Ammon's horn (tissue), 1 donor: ENCODE measurements around the gene TRAPPC4.
A peak's percentile ranks its signal among the peaks of the same experiment; 100 is the strongest.
"Not testable (repeated sequence)": the region's sequence is repeated elsewhere in the genome, so short reads cannot be mapped to it uniquely, and the experiment has no call there.

Experiments
- DNase-seq: peaks from one replicate; pipeline ENCODE4 v3.0.0-alpha.2; 2016; ENCODE audit warnings: low spot score

The TRAPPC4 gene, protein sequence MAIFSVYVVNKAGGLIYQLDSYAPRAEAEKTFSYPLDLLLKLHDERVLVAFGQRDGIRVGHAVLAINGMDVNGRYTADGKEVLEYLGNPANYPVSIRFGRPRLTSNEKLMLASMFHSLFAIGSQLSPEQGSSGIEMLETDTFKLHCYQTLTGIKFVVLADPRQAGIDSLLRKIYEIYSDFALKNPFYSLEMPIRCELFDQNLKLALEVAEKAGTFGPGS

DNA sequence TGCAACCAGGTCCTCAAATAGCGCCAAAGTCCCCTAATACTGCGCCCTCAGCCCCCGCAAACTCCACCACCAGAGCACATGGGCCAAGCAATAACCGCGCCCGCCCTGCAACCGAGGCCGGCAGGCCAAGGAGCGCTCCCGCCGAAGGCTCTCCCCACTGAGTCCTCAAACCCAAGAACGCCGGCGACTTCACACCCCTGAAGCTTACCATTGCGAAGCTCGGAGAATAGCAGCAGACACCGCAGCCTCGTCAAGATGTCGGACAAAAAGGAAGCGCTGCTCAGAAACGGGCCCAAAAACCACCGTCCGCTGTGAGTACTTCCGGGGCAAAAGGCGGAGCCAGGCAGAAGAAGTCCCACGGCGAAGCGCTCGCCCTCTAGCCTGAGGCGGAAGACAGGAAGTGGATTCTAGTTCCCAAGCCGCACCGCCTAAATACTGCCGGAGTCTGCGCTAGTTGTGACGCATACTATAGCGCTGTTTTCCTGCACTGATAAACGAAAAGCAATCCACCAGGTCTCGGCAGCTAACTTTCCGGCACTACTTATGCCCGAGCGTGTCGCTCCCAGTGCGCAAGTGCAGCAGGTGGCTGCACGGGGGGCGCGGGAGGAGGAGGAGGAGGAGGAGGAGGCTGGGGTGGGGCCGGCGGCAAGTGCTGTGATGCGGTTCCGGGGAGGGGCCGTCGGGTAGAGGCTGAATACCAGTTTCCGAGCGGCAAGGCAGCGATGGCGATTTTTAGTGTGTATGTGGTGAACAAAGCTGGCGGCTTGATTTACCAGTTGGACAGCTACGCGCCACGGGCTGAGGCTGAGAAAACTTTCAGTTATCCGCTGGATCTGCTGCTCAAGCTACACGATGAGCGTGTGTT lies at the start of gene TRAPPC4, which contains the start of gene RPS25:
TSS of gene TRAPPC4 (plus strand) at position 693 of the 865 bp plus-strand sequence. CDS start at position 723, 30 bp downstream.
TSS of gene RPS25 (minus strand) at position 270 of the 865 bp plus-strand sequence. CDS start at position 211, 59 bp downstream.
- peak; percentile 99 for DNase-seq

DNA sequence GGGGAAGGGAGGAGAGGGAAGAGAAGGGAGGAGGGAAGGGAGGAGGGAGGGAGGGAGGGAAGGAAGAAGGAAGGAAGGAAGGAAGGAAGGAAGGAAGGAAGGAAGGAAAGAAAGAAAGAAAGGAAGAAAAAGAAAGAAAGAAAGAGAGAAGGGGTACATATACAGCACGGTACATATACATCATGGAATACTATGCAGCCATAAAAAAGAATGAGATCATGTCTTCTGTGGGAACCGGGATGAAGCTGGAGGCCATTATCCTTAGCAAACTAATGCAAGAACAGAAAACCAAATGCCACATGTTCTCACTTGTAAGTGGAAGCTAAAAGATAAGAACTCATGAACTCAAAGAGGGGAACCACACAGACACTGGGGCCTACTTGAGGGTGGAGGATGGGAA lies 49.1 kb upstream of the TRAPPC4 start:
- DNase-seq = not testable (repeated sequence)

DNA sequence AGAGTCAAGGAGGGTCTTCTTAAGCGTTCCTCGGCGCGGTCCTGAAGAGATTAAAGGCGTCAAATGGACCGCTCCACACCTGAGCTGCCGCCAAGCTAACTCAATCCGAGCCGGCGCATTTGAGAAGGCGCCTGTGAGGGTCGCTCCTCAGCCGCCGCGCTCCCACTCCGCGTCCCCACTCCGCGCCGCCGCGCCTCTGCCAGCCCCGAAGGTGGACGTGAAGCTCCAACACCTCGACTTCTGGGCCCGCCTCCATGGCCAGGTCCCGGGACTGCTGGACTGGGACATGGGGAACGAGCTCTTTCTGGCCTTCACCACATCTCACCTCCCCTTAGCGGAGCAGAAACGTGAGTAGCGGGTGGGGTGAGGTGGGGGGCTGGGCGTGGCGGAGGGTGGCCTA lies 46.9 kb upstream of the TRAPPC4 start, which contains the start of gene FOXR1:
TSS of gene FOXR1 (plus strand) at position 116 of the 400 bp plus-strand sequence. CDS start at position 287, 171 bp downstream.
- no peak for DNase-seq

DNA sequence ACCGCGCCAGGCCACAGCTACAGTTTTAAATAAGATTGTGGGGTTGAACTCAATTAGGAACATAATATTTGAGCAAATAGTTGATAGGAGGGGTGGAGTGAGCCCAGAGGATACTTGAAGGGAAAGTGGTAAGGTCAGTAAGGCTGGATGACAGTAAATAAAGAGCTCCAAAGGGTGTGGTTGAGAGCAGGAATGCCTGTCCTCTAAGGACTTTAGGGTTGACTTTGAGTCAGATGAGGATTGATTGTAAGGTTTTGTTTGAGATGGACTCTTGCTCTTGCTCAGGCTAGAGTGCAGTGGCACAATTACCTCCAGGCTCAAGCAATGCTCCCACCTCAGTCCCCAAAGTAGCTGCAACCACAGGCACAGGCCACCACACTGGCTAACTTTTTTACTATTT lies 44.6 kb upstream of the TRAPPC4 start:
- DNase-seq = no peak

DNA sequence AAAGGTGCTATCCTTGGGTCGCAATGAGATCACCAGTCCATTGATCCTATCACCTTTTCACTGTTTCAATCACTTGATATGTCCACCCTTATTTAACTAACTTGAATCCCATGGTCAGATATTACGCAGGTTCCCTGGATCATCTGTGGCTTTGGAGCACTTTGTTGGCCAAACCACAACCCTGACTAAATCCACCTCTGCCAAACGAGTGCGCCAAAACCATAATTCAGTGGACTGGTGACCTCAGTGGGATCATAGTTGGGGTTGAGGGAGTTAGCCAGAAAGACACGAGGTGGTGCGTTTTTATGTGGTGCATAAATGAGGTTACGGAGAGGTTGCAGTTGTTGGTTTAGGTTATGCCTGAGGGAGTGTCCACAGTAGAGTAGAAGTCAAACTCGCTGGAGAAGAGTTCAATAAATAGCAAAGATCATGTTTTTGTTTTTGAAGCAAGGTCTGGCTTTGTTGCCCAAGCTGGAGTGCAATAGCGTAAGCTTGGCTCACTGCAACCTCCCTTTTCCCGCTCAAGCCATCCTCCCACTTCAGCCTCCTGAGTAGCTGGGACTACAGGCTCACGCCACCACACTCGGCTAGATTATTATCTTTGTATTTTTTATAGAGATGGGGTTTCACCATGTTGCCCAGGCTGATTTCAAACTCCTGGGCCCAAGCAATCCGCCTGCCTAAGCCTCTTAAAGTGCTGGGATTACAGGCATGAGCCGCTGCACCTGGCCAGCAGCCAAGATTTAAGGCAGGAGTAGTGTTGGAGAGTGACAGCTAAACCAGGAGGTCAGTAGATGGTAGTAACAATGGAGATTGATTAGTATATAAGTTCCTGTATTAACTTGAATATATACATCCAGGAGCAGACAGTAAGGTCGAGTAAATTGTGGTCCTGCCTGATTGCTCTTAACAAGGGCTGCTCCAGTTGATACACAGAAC lies 42.5 kb upstream of the TRAPPC4 start:
- DNase-seq = no peak

DNA sequence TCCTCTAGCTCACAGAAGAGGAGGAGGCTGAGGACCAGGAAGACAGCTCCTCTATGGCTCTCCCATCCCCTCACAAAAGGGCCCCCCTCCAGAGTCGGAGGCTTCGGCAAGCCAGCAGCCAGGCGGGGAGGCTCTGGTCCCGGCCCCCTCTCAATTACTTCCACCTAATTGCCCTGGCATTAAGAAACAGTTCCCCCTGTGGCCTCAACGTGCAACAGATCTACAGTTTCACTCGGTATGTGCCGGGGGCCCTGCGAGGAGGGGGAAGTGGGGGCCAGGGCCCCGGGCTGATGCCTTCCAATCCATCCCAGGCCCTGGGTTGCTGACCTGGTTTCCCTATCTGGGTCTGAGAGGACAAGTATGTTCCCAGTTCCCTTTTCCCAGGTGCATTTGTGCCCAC lies 39.1 kb upstream of the TRAPPC4 start:
- no peak for DNase-seq

DNA sequence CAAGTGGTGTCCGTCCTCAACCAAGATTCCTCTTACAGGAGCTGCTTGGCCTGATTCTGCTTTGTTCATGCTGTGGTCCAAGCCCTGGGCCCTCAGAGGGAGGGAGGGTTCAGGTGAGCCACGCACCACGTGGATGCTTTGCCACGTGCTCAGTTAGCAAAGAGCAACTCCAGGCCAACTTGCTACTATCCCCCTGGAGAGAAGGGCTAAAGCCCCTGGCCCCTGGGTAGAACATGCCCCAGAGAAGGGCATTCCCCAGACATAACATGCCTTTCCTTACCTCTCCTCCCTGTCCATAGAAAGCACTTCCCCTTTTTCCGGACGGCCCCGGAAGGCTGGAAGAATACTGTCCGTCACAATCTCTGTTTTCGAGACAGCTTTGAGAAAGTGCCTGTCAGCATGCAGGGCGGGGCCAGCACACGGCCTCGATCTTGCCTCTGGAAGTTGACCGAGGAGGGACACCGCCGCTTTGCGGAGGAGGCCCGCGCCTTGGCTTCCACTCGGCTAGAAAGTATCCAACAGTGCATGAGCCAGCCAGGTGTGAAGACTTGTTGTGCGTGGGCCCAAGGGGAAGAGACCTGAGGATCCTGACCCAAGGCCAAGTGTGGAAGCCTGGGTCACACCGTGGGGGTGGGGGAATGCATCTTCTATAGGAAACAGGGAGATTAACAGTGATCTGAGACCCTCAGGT lies 38.2 kb upstream of the TRAPPC4 start:
- DNase-seq = peak; percentile 47

DNA sequence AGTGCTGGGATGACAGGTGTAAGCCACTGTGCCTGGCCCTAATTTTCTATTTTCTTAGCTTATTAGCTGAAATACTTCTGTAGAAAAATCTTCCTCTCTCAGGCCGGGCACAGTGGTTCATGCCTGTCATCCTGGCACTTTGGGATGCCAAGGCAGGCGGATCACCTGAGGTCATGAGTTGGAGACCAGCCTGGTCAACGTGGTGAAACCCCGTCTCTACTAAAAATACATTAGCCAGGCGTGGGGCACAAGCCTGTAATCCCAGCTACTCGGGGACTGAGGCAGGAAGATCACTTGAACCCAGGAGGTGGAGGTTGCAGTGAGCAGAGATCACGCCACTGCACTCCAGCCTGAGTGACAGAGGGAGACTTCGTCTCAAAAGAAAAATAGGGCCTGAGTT lies 34.2 kb upstream of the TRAPPC4 start:
- not testable (repeated sequence) for DNase-seq

DNA sequence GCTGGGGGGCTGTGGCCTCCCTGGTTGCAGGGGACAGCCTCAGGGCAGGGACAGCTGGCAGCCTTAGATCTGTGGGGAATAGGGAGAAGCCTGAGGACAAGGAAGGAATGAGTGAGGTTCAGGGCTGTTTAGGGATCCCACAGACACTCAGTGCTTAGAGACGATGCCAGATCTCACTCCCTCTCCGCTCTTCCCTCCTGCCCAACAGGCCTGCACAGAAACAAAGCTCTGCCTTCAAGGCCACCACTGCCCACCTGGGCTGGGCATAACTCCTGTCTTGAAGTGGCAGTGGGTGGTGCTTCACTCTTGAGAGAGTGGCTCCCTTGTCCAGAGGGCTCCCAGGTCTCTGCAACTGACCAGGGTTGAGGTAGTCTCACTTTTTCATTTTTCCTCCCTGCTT lies 33.7 kb upstream of the TRAPPC4 start:
- DNase-seq = no peak

DNA sequence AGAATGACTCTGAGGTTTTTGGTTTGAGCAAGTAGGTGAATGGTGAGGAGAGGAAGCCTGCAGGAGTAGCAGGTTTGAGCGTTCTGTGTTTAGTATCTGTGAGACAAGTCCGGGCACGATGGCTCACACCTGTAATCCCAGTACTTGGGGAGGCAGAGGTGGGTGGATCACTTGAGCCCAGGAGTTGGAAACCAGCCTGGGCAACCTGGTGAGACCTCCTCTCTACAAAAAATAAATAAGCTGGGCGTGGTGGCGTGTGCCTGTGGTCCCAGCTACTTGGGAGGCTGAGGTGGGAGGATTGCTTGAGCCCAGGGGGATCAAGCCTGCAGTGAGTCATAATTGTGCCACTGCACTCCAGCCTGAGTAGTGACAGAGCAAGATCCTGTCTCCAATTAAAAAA lies 30.3 kb upstream of the TRAPPC4 start:
- DNase-seq = no peak

DNA sequence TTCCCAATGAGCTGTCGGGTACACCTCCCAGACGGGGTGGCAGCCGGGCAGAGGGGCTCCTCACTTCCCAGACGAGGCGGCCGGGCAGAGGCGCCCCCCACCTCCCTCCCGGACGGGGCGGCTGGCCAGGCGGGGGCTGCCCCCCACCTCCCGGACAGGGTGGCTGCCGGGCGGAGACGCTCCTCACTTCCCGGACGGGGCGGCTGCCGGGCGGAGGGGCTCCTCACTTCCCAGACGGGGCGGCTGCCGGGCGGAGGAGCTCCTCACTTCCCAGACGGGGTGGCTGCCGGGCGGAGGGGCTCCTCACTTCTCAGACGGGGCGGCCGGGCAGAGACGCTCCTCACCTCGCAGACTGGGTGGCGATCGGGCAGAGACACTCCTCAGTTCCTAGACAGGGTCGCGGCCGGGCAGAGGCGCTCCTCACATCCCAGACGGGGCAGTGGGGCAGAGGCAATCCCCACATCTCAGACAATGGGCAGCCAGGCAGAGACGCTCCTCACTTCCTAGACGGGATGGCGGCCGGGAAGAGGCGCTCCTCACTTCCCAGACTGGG lies 27.0 kb upstream of the TRAPPC4 start:
- not testable (repeated sequence) for DNase-seq

DNA sequence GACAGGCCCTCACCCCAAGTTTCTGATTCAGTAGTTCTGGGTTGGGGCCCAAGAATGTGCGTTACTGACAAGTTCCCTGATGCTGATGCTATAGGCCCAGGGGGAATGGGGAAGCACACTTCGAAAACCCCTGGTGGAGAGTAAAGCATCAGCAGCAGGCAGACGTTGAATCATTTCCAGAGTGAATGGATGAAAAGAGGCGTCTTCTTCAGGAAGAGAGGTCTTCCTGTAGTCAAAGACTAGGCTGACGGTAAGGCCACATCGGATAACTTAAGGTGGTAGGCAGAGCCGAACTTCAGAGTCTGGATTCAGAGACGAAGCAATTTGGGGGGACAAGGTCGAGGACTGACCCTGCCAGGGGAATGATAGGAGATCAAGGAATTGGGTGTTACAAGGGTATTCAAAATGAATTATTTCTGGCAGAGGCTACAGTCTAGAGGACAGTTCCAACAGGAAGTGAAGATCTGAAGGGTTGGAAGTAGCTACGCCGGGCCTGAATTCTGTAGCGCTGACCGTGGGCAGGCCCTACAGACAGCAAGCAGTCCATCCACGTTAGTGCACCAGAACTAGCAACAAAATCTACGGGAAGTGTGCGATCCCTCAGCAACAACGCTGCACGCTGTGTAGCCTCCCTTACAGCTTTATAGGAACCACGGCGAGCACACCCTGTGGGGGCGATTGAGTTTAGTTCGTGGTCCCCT lies 21.5 kb upstream of the TRAPPC4 start:
- peak; percentile 22 for DNase-seq

DNA sequence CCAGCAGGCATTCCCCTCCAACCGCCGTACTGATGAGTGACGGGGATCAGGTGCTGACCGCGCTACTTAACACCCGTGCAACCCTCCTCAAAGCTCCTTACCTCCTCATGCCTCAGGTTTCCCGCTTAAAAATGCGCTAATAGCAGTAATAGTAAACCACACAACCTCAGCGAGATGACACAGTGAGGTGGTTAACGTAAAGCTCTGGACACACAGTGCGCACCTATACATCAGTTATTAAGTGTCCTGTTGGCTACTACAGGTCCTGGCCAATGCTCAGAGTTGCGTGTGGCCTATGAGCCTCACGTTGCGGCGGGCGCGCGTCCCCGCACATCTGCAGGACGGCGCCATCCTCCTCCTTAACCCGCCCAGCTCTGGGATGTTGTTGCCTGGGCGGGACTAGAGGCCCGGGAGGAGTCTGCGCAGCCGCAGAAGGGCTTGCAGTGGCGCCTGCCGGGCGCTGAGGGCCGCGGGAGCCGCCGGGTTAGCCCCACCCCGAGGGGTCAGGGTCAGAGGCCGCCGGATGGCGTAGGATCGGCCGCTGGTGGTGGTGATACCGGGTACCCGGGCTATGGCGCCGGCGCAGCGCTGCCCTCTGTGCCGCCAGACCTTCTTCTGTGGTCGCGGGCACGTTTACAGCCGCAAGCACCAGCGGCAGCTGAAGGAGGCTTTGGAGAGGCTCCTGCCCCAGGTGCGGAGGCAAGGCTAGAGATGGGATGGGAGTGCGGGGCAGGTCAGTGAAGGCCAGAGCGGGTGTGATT lies 20.8 kb upstream of the TRAPPC4 start, which contains the start of gene CENATAC:
TSS of gene CENATAC (plus strand) at position 512 of the 761 bp plus-strand sequence. CDS start at position 572, 60 bp downstream.
- DNase-seq = peak; percentile 95

DNA sequence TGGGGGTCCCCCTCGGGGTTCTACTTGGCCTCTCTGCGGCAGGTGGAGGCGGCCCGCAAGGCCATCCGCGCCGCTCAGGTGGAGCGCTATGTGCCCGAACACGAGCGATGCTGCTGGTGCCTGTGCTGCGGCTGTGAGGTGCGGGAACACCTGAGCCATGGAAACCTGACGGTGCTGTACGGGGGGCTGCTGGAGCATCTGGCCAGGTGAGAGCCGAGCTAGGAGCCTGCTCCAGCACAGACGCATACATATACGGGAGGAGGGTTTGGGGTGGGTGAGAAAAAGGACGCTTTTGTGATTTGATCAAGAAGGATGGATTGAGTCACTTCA lies 20.2 kb upstream of the TRAPPC4 start:
- no peak for DNase-seq

DNA sequence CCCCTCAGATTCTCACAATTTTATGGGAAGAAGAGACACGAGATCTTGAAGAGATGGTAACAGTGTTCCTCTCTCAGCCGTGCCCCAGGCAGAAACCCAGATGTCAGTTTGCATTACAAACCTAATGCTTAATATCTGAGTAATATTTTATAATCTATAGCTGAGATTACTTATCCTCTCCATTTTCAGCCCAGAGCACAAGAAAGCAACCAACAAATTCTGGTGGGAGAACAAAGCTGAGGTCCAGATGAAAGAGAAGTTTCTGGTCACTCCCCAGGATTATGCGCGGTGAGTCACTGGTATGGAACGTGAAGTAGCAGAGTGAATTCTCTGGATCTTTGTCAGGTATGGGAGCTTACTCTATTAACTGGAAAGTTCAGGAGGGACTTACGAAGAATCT lies 19.7 kb upstream of the TRAPPC4 start:
- no peak for DNase-seq

DNA sequence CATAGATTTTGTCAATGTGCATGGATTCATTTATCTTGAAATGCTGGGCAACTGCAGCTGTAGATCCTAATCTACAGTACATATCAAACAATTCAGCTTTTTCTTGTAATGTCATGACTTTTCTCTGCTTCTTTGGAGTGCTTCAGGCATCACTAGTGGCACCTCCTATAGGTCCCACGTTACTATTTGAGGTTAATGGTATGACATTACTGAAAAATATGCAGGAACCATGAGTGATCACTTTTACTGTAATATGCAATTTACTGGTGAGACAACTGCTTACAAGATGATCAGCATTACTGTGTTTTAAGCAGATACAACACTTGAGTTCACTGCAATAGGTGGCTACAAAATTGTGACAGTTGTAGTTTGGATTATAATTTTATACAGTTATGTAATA lies 17.7 kb upstream of the TRAPPC4 start:
- no peak for DNase-seq

DNA sequence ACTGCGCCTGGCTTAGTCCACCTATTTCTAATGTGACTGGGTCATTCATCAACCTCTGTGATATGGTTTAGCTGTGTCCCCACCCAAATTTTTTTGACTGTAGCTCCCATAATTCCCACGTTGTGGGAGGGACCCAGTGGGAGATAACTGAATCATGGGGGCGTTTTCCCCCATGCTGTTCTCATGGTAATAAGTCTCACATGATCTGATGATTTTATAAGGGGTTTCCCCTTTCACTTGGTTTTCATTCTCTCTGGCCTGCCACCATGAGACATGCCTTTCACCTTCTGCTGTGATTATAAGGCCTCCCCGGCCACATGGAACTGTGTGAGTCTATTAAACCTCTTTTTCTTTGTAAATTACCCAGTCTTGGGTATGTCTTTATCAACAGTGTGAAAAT lies 11.9 kb upstream of the TRAPPC4 start:
- no peak for DNase-seq

DNA sequence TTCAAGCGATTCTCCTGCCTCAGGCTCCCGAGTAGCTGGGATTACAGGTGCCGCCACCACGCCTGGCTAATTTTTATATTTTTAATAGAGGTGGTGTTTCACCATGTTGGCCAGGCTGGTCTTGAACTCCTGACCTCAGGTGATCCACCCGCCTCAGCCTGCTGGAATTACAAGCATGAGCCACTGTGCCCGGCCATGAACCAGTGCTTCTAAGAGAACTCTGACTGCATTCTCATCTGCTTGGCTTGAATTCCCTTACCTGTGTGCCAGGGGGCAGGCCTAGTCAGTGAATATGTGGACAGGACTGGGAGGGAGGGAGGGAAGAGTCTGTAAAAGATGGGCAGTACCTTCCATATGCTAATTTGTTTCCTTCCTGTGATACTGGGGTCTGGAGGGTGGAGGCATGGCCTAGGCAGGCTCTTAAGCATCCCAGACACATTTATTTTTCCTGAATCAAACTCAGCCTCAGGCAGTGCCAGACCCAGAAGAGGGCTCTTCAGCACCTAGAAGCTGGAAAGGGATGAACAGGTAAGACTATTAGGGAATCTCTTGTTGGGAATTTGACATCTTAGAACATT lies 7.0 kb upstream of the TRAPPC4 start:
- DNase-seq = no peak

DNA sequence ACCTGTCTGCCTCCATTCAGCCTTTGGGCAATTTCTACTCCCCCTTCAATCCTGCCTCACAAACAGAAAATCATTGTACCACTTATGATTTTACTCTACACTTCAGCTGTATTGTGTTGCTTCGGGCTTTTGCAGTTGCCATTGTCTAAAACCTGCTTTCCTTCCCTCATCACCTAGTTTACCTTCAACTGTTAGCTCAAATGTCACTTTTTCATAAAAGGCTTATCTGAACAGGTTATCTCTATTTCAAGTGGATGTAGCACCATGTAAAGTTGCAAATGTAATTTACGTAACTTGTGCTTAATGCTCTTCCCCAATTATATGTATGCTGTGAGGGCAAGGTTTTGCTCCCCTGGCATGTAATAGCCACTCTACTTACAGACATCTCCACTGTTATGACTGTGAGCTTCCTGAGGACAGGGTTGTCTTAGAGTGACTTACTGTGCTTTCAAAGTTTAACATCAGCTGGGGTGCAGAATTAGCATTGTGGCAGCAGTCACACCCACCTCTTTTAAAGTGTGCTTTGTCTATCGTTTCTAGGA lies 5.9 kb upstream of the TRAPPC4 start:
- DNase-seq = no peak
